Vagina (tissue), 2 donors: ENCODE measurements around the gene VRK1. TPM values are rescaled to one million over a fixed set of nuclear protein-coding genes. Genes with fewer than 3 reads are reported as not detected.

Source experiments
- DNase-seq, 2 donors: peaks; one replicate each; pipeline ENCODE4 v3.0.0-alpha.2; 2017; ENCODE audit errors: extremely low spot score in 2 of 2
- H3K27ac ChIP-seq: fragments of 200-600 bp; sonication (generic); one replicate; pipeline ENCODE4 v1.5.1; 2019
- H3K27me3 ChIP-seq: fragments of 200-600 bp; sonication (generic); one replicate; pipeline ENCODE4 v1.5.1; 2019
- H3K36me3 ChIP-seq, 2 donors: fragments of 200-600 bp; sonication (generic); one replicate each; pipeline ENCODE4 v1.5.1; 2017 to 2019
- H3K4me1 ChIP-seq: fragments of 200-600 bp; sonication (generic); one replicate; pipeline ENCODE4 v1.5.1; 2019
- H3K4me3 ChIP-seq, 2 donors: fragments of 200-600 bp; sonication (generic); 1 replicate in 1 of 2; 2 replicates in 1 of 2; pipeline ENCODE4 v1.5.1; 2016 to 2019
- H3K9me3 ChIP-seq: fragments of 200-600 bp; sonication (generic); one replicate; pipeline ENCODE4 v1.5.1; 2019
- POLR2A ChIP-seq, 2 donors: fragments of 450-650 bp; IDR thresholded peaks; one replicate each; pipeline ENCODE4 v1.6.1; 2017; ENCODE audit warnings: antibody characterized with exemption in 2 of 2, mild to moderate bottlenecking in 2 of 2, moderate library complexity in 2 of 2
- POLR2AphosphoS5 ChIP-seq, 2 donors: sonication (generic); formaldehyde crosslinking; IDR thresholded peaks; one replicate each; pipeline ENCODE4 v1.9.0; 2017; ENCODE audit warnings: antibody characterized with exemption in 2 of 2, mild to moderate bottlenecking in 2 of 2, low read depth in 1 of 2; ENCODE audit not compliant: insufficient read depth in 1 of 2
- intact Hi-C: fragments of 100-400 bp; cut with DNase I; formaldehyde crosslinking; loops from one replicate; pipeline ENCODE4 v1.15.1; 2023
- total RNA-seq: library from RNA; depleted of rRNA; stranded (reverse); fragments of >200 nt; gene quantifications from one replicate; pipeline ENCODE4 v1.2.3, GENCODE V29; 2016
- TF ChIP-seq, protein P1 (sequence below), 3 experiments: fragments of 450-650 bp in 2 of 3; fragments of 200-600 bp in 1 of 3; sonication (generic) in 1 of 3; IDR thresholded peaks; one replicate each; pipeline ENCODE4 v1.5.1; 2017 to 2019; ENCODE audit warnings: antibody characterized with exemption in 3 of 3, mild to moderate bottlenecking in 2 of 3, moderate library complexity in 2 of 3

VRK1 gene
- total RNA-seq, 1 donor from 2014 or later = 10.1 TPM

DNA sequence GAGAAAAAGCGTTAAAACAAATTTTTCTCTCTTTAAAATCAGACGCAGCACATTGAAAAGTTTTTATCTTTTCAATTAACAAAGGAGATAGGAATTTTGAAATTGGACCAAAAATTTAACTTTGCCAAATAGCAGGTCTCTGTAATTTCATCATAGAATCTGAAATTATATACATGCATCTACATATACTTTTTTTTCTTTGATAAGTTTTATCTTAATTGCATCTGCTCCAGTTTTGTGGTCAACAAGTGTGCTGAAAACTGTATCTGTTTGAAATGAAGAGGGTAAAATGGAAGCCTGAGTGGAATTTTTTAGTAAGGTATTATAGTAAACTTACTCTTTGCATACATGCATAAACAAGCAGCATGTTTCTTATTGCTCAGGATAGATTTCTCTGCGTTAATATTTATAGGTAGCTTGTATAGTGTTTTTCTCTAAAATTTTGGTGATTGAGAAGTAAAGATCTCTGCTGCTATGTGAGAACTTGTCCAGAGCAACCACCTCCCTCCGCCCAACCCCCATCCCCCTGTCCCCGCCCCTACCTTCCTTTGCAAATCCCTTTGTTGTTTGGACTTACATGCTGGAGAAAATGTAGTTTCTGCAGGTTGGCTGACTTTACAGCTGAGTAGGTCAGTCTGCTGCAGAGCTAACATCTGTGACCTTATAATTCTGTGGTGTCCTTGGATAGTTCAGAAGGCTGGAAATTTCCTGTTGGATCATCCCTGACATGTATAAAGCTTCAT is 64.6 kb downstream of the VRK1 start:
- no peaks in the 10 kb centered on the region for H3K9me3 ChIP-seq
- TF ChIP-seq POLR2A (IDR thresholded peaks at IDR 0.05) (no peak), POLR2AphosphoS5 (IDR thresholded peaks at IDR 0.05; ENCODE audit: insufficient read depth in 1 of 2, low read depth in 1 of 2) (no peak)
- TF ChIP-seq, protein P1, sequence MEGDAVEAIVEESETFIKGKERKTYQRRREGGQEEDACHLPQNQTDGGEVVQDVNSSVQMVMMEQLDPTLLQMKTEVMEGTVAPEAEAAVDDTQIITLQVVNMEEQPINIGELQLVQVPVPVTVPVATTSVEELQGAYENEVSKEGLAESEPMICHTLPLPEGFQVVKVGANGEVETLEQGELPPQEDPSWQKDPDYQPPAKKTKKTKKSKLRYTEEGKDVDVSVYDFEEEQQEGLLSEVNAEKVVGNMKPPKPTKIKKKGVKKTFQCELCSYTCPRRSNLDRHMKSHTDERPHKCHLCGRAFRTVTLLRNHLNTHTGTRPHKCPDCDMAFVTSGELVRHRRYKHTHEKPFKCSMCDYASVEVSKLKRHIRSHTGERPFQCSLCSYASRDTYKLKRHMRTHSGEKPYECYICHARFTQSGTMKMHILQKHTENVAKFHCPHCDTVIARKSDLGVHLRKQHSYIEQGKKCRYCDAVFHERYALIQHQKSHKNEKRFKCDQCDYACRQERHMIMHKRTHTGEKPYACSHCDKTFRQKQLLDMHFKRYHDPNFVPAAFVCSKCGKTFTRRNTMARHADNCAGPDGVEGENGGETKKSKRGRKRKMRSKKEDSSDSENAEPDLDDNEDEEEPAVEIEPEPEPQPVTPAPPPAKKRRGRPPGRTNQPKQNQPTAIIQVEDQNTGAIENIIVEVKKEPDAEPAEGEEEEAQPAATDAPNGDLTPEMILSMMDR (IDR thresholded peaks at IDR 0.05) = no peak
- DNase-seq = no peak
- H3K4me3 ChIP-seq = no peak overlapping the region
- no peaks in the 10 kb centered on the region for H3K4me1 ChIP-seq
- no peaks in the 10 kb centered on the region for H3K27me3 ChIP-seq
- H3K27ac ChIP-seq = no peak overlapping the region
- H3K36me3 ChIP-seq = peaks cover 0 to under 1% of the 10 kb centered on the region in 2 donors
- intact Hi-C loops = no loop called here

DNA sequence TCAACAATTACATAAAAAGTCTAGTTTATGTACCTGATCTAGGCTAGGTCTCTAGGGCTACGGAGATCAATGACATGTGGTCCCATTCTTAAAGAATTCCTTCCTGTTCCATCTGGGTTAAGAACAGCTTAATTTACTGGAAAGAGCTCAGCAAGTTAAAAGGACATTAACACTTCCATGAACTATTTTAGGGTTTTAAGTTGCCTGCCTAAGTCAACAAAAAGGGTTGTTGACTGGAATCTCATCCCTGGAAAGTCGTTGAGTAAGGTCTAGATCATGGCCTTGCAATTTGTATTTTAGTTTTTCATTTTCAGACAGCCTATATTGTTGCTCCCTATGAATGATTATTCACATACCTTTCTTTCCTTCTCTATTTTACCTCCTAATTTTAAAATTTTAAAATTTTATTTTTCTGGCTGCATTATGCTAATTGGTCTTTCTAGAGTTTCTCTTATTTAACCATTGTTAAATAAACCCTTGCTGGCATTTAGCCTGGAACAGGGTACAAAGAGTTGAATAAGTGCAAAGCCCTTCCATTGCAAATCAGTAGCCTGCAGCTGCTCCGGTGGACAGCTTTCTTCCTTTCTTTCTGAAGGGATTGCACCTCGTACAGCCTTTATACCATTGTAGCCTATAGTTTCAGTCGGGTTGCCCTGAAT is 66.3 kb downstream of the VRK1 start:
- DNase-seq = no peak
- H3K27me3 ChIP-seq = no peaks in the 10 kb centered on the region
- intact Hi-C loops = no loop called here
- H3K9me3 ChIP-seq = no peaks in the 10 kb centered on the region
- no peaks in the 10 kb centered on the region for H3K36me3 ChIP-seq
- H3K4me1 ChIP-seq = no peaks in the 10 kb centered on the region
- TF ChIP-seq POLR2AphosphoS5 (IDR thresholded peaks at IDR 0.05; ENCODE audit: insufficient read depth in 1 of 2, low read depth in 1 of 2) = no peak
- H3K27ac ChIP-seq = no peak overlapping the region
- H3K4me3 ChIP-seq = no peak overlapping the region

DNA sequence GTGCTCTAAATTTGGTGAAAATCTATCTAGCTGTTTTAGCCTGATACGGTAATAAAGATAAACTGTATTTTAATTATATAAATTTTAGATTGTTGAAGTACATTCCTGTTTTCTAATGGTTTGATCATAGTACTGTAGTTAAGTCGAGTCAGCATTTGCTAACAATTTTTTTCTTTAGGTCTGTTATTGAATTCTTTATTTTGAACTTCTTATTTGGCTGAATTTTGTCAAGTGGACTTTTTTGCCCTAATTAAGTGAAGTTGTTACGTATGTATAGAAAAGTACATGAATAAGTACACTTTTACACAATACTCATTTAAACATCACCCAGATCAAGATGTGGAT is 66.8 kb downstream of the VRK1 start:
- no peak overlapping the region for H3K27ac ChIP-seq
- intact Hi-C loops = no loop called here
- no peak for DNase-seq
- no peaks in the 10 kb centered on the region for H3K36me3 ChIP-seq
- no peaks in the 10 kb centered on the region for H3K27me3 ChIP-seq
- H3K9me3 ChIP-seq = no peaks in the 10 kb centered on the region
- H3K4me3 ChIP-seq = no peak overlapping the region
- no peak for TF ChIP-seq POLR2A (IDR thresholded peaks at IDR 0.05)
- TF ChIP-seq POLR2AphosphoS5 (IDR thresholded peaks at IDR 0.05; ENCODE audit: insufficient read depth in 1 of 2, low read depth in 1 of 2) = no peak
- TF ChIP-seq, protein P1 (IDR thresholded peaks at IDR 0.05) = no peak
- no peaks in the 10 kb centered on the region for H3K4me1 ChIP-seq

DNA sequence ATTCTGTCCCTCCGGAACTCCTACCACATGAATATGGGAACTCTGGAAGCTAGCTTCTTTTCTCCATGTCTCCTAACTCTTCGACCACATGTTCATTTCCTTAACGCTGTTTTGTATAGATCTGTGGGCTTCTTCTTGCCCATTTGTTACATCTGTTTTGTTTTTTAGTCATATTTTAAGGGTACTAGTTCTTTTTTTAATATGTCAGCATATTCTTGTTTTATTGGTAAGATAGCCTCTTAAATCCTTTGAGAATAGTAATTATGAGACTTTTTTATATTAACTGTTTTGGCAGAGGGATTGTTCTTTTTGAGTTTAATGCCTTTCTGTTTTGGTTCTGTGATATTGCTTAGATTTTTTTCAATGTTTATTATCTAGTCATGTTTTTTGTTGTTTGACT is 70.5 kb downstream of the VRK1 start:
- intact Hi-C loops = no loop called here
- TF ChIP-seq, protein P1 (IDR thresholded peaks at IDR 0.05) = no peak
- TF ChIP-seq POLR2AphosphoS5 (IDR thresholded peaks at IDR 0.05; ENCODE audit: insufficient read depth in 1 of 2, low read depth in 1 of 2) = no peak
- TF ChIP-seq POLR2A (IDR thresholded peaks at IDR 0.05) = no peak
- H3K4me1 ChIP-seq = no peaks in the 10 kb centered on the region

DNA sequence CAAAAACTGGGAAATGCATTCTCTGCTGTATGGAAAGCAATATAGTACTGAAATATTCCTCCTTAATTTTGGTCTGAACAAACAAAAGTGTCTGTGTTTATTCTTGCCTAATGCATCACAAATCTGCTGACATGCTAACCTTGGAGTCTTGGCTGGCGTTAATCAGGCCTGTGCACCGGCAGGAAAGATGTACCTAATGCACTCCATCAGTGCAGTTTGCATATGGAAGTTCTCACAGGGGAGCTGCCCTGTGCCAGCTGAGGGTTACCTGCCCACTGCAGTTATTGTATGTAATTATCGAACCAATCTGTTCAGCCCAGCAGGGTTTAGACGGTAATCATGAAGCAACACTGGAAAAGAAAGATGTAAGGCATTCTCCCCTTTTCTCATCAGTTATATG is 76.9 kb downstream of the VRK1 start:
- intact Hi-C loops = no loop called here
- H3K27ac ChIP-seq = no peak overlapping the region
- no peaks in the 10 kb centered on the region for H3K36me3 ChIP-seq
- no peaks in the 10 kb centered on the region for H3K27me3 ChIP-seq
- no peak for DNase-seq
- H3K4me3 ChIP-seq = no peak overlapping the region
- no peak for TF ChIP-seq POLR2AphosphoS5 (IDR thresholded peaks at IDR 0.05; ENCODE audit: insufficient read depth in 1 of 2, low read depth in 1 of 2)
- no peak for TF ChIP-seq POLR2A (IDR thresholded peaks at IDR 0.05)
- TF ChIP-seq, protein P1 (IDR thresholded peaks at IDR 0.05) = no peak
- H3K9me3 ChIP-seq = no peaks in the 10 kb centered on the region
- no peaks in the 10 kb centered on the region for H3K4me1 ChIP-seq

More for the DNA sequence above, 70.5 kb downstream of the VRK1 start:
- DNase-seq = no peak
- Histone ChIP-seq H3K9me3 (no peaks in the 10 kb centered on the region), H3K27ac (no peak overlapping the region), H3K27me3 (no peaks in the 10 kb centered on the region), H3K4me3 (no peak overlapping the region), H3K36me3 (no peaks in the 10 kb centered on the region)
